Measurements from ENCODE around the gene CCDC159.
"Not testable (repeated sequence)": the region's sequence is repeated elsewhere in the genome, so short reads cannot be mapped to it uniquely, and the experiment has no call there.

Gene CCDC159

DNA sequence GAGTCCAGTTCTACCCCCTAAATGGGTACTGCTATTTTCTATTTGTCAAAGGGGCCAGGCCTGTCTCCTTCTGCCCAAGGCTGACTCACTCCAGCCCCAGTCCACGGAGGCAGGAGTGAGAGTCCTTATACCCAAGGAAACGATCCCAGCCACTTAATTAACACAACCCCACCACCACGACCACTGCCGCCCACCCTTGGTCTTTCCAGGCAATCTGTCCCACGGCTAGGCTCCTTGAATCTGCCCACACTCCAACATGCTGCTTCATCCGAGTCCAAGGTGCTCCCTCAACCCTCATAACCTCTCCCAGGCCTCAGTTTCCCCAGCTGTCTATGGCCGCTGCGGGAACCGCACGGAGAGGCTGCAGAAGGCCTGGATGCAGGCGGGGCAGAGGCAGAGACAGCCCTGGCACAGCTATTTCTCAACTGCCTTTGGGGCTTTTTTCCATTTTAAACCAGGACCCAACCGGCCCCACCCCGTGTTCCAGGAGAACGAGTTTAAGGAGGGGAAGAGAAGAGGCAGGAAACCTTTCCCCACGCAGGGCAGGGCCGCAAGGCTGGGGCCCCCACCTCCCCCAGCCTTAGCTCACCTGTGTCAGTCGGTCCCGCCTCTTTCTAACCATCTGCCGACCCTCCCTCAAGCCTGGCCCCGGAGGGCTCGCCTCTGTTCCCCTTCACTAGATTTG lies 7.6 kb upstream of the CCDC159 start:
- no peak for DNase-seq

DNA sequence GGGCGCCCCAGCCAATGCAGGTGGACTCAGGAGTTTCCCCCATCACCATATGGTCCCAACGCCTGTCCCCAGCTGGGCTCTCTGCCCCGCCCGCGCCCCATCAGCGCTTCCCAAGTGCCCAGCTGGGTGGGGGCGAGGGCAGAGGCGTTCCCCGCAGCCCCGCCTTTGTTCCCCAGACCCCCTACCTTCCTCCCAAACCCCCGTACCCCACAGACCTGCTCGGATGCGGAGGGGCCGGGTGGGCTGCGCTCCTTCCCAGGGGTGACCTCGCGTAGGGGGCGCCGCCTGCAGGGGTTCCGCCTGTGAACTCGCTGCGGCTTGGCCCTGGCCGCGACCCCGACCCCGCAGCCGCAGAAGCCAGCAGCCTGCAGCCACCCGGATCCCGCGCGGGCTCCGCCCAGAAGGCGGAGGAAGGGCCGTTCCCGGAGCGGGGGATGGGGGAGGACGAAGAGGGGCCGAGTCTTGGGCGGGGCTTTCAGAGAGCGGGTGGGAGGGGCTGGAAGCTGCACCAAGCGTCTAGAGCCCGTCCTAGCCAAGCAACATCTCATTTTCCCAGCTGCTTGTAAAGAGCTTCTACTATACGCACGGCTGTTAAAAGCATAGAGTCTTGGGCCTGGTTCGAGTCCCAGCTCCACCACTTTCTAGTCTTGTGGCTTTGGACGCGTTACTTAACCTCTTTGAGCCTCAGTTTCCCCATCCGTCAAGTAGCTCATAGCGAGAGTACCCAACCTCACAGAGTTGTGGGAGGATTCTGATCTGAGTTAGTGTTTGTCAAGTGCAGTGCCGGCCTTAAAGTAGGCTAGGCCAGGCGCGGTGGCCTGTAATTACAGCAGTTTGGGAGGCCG lies 6.8 kb upstream of the CCDC159 start, which contains the start of gene RAB3D:
Gene RAB3D, minus strand, starts transcription at position 404 of the 845 bp plus-strand sequence. CDS start 2,258 bp downstream, outside the sequence.
- DNase-seq: peak; percentile 92

DNA sequence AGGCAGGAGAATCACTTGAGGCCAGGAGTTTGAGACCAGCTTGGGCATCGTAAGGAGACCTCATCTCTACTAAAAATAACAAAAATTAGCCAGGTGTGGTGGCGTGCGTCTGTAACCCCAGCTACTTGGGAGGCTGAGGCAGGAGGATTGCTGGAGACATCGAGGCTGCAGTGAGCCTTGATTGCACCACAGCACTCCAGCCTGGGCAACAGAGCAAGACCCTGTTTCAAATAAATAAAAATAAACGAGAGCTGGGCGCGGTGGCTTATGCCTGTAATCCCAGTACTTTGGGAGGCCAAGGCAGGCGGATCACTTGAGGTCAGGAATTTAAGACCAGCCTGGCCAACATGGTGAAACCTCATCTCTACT lies 6.2 kb upstream of the CCDC159 start:
- not testable (repeated sequence) for DNase-seq

DNA sequence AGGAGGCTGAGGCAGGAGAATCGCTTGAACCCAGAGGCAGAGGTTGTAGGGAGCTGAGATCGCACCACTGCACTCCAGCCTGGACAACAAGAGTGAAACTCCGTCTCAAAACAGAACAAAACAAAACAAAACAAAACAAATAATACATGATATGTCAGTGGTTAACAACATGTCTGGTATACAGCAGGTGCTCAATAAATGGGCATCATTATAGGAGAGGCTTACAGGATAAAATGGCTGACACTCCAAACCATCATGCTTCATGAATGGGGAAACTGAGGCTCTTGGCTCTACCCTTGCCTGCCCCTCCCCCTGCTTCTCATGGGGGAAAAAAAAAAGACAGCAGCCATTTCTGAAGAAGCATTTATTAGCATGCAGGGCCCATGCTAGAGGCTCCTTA lies 3.9 kb upstream of the CCDC159 start:
- no peak for DNase-seq

DNA sequence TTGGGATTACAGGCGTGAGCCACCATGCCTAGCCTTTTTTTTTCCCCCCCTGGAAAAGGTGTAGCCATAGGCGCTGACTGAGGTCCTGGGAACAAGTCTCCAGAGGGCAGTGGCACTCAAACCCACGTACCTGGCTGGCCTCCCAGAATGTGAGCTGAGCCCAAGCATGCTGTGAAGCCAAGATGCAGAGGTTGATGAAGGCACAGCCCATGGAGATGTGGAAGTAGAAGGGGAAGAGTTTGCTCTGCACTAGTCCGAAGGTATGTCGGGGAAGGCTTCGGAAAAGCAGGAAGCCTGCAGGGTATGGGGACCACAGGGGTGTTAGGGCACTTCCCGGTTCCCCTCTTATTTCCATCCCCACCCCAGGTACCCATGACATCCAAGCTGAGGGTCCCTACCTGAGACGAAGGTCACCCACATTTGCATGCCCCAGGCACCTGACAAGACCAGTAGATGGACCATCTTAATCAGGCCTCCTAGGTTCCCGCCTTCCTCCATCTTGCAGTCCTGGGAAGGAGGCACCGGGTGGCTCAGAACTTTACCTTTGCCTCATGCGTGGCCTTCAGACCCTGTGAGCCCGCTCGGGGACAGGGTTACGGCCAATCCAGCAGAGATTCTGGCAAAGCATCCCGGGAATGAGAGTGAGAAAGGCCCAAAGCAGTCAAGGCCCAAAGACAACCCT lies 1.1 kb upstream of the CCDC159 start:
- DNase-seq: no peak

DNA sequence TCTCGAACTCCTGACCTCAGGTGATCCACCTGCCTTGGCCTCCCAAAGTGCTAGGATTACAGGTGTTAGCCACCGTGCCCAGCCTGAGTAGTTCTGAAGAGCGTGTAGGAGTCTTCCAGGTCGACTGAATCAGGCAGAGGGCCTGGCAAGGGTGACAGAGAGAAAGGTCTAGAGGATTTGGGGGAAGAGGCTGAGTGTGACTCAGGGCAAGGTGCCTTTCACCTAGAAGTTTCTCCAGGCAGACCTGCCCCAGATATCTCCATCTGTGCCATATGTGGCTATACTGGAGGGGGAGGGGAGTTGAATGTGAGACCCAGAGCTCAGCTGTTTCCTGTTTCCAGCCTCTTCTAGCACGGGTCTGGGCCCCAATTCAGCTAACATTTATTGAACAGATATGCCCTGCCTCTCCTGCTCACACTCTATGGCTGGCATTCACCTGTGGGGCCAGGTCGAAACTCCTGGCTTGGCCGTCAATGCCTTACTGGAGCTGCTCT lies 1.3 kb downstream of the CCDC159 start:
- no peak for DNase-seq

DNA sequence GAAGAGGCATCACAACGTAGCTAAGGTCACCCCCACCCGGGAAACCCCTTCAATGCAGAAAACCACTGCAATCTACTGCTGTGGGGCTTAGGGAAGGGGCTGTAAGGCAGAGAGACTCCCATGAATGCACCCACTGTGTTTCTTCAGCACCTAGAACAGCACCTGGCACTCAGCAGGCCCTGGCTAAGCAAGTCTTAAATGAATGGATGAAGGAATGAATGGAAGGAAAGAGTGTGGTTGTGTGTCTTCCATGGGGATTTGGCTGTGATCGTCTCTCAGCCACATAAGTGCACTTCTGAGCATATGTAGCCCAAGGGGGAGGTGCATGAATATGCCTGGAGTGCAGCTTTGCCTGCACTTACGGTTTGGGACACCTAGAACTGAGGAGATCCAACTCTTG lies 2.9 kb downstream of the CCDC159 start:
- no peak for DNase-seq

DNA sequence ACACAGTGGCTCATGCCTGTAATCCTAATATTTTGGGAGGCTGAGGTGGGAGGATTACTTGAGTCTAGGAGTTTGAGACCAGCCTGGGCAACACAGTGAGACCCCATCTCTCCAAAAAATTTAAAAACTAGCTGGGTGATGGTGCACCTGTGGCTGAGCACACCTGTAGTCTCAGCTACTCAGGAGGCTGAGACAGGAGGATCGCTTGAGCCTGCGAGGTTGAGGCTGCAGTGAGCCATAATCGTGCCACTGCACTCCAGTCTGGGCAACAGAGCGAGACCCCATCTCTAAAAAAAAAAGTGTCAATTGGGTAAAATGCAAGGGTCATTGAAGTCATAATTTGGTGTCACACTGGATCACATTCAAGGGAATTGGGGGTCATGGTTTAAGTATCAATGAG lies 7.8 kb downstream of the CCDC159 start:
- not testable (repeated sequence) for DNase-seq

DNA sequence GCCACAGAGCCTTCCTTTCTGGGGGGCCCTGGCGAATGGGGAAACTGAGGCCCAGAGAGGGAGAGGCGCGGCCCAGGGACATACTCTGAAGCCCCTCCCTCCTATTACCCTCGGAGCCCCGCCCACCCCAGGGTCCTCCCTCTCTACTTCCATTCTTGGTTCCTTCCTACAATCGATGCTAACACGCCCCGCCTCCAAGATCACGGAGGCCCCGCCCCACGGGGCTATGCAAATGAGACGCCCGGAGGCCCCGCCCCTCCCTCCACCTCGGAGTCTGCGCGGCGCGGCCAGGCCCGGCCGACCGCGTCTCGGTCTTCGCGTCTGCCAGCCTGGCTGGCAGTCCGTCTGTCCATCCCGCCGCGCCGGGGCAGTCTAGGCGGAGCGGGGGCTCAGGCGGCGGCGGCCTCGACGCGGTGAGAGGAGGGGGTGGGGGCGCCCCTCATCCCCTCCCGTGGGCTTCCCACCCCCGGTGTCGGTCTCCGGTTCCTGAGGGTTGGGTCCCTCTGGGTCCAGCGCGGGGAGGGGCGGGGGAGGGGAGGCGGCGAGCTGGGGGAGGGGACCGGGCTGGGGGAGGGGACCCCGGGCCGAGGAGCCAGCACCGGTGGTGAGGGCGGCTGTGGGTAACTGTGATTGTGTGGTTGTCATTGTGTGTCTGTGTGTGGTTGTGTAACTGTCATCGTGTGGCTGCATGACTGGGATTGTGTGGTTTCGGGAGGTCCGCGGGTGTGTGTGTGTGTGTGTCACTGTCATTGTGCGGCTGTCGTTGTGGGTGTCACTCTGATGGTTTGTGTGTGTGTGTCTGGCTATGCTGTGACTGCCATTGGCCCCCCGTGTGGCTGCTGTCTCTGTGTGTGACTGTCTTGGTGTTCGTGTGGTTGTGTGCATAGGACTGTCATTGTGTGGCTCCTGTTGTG lies 9.1 kb downstream of the CCDC159 start, which contains the start of gene PLPPR2:
Gene PLPPR2, plus strand, starts transcription at position 273 of the 914 bp plus-strand sequence. CDS start 2,242 bp downstream, outside the sequence.
- peak; percentile 93 for DNase-seq

DNA sequence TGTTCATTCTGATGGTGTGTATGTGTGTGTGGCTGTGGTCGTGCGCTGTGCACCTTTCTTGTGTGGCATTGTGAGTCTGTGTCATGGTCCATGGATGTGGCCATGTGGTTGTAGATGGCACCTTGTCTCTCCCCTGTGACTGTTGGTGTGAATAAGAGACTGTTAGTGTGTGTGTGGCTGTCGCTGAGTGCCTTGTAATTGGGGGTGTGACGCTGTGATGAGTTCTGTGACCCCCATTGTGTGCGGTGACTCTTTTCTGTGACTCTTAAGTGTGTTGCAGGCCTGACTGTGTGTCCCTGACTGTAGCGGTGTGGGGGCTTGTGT lies 9.7 kb downstream of the CCDC159 start:
- no peak for DNase-seq

DNA sequence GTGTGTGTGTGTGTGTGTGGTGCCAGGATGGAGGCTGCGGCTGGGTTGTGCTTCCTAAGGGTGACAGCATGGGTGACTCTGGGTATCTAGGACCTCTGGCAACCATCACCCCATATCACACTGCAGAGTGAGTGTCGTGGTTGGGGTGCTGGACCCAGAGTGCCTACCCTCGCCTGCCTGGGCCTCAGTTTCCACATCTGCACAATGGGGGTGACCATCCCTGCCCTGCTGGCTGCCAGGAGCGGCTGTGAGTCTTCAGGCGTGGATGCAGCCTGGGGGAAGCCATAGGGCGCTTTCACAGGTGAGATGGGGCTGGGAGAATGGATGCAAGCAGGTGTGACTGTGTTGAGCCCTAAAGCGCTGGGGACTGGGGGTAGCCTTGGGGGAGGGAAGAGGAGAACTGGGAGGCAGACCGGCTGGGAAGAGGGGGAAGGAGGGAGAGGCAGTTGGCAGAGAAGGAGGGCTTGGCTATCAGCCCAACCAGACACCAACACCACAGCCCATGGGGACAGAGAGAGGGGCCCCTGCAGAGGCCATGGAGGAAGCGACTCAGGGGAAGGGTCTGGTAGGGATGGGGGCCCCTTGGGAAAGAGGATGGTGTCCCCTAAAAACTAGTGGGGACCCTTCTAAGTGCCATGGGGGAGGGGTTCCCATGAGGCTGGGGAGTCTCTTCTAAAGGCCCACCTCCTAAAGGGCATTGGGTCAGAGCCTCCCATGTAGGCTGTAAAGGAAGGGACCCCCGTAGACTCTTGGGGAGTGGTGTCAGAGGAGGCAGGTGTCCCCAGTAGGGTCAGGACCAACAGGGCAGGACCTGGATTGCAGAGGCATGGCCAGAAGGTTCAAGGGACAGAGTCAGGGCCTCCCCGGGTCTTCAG lies 10.6 kb downstream of the CCDC159 start:
- DNase-seq: no peak

DNA sequence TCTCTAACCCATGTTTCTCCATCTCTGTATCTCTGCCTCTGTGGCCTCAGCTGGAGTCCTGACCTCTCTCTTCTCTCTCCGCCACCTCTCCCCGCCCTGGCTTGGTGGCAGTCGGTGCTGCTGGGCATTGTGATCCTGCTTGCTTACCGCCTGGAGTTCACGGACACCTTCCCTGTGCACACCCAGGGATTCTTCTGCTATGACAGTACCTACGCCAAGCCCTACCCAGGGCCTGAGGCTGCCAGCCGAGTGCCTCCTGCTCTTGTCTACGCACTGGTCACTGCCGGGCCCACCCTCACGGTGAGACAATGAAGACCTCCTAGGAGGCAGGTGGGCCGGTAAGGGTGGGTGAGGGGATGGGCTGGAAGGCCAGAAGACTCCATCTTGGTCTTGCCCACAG lies 13.1 kb downstream of the CCDC159 start:
- no peak for DNase-seq

DNA sequence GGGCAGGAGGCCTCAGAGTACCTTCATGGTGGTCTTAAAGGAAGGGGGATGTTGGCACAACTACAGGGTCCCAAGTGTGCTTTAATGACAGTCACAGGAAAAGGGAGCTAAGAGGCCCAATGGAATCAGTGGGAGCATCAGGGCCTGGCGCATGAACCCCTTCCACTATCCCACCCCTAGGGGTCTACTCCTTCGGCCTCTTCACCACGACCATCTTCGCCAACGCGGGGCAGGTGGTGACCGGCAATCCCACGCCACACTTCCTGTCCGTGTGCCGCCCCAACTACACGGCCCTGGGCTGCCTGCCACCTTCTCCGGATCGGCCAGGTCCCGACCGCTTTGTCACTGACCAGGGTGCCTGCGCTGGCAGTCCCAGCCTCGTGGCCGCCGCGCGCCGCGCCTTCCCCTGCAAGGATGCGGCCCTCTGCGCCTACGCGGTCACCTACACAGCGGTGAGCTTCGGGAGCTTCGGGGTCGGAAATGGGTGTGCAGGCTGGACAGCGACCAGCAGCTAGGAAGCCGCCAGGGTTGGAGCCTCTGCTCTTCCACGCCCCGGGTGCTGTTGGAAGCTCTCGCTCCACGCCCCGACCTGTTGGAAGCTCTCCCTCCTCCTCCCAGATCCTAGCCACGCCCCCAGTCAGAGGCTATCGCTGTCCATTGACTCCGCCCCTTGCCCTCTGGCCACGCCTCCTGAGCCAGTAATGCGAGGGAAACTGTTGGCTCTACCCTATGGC lies 14.9 kb downstream of the CCDC159 start:
- DNase-seq: peak; percentile 62

DNA sequence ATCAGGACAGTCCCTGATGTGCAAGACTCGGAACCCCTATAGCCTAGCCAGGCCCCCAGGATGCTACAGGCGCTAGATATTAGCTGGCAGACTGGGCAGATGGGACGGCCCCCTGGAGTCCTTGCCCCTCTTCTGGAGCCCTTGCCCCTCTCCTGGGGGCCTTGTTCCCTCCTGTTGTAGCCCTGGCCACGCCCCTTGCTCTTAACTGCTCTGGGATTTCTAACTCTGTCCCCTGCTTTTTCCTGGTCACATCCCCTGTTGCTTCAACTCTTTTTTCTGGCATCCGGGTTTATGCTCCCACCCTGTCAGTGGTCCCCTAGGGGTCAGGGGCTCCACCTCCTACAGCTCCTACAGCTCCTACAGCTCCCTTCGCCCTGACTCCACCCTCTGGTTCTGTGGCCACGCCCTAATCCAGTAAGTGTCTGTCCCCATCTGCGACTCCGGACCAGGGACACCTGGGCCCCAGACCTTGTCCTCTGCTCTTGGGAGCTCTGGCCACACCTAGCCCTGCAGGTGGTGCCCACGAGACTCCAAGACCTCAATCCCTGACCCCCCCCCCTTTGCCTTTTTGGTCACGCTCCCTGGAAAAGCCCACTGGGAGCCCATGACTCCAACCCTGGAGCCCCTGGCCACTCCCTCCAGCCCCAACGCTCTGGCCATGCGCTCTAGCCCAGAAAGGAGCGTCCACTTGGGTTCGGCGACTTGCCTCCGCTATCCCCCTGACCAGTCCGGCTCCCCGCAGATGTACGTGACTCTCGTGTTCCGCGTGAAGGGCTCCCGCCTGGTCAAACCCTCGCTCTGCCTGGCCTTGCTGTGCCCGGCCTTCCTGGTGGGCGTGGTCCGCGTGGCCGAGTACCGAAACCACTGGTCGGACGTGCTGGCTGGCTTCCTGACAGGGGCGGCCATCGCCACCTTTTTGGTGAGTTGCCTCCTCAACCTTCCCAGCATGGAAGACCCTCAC lies 15.7 kb downstream of the CCDC159 start:
- no peak for DNase-seq

DNA sequence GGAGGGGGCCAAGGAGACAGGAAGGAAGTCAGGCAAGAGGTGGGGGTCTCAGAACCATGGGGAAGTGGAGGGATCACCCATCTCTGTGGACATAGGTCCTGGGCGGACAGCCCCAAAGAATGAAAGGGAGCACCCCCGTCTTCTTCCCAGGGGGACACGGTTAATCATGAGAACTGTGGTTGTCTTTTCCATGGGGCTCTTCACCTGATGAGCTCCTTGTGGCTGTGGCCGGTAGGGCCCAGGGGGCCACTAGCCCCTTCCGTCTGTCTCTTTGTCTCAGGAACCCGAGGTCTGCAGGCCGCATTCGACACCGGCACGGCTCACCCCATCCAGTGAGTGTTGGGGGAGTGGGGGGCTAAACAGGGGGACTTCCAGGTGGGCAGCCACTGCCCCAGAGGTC lies 17.6 kb downstream of the CCDC159 start:
- DNase-seq: no peak

DNA sequence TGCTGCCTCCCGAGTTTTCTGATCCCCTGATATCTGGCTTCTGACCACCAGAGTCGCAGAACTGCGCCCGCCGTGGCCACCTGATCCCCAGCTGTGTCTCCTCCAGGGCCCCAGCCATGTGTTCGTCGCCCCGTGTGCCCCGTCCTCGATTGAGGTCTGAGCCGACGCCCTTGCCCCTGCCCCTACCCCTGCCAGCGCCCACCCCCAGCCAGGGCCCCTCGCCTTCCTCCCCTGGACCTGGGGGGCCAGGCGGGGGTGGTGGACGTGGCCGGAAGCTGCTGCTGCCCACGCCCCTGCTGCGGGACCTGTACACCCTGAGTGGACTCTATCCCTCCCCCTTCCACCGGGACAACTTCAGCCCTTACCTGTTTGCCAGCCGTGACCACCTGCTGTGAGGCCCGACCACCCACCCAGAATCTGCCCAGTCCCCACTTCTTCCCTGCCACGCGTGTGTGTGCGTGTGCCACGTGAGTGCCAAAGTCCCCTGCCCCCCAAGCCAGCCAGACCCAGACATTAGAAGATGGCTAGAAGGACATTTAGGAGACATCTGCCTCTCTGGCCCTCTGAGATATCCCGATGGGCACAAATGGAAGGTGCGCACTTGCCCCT lies 18.1 kb downstream of the CCDC159 start:
- DNase-seq: no peak

DNA sequence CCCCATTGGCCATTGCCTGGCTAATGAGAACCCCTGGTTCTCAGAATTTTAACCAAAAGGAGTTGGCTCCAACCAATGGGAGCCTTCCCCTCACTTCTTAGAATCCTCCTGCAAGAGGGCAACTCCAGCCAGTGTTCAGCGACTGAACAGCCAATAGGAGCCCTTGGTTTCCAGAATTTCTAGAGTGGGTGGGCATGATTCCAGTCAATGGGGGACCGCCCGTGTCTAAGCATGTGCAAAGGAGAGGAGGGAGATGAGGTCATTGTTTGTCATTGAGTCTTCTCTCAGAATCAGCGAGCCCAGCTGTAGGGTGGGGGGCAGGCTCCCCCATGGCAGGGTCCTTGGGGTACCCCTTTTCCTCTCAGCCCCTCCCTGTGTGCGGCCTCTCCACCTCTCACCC lies 18.6 kb downstream of the CCDC159 start:
- DNase-seq: no peak

DNA sequence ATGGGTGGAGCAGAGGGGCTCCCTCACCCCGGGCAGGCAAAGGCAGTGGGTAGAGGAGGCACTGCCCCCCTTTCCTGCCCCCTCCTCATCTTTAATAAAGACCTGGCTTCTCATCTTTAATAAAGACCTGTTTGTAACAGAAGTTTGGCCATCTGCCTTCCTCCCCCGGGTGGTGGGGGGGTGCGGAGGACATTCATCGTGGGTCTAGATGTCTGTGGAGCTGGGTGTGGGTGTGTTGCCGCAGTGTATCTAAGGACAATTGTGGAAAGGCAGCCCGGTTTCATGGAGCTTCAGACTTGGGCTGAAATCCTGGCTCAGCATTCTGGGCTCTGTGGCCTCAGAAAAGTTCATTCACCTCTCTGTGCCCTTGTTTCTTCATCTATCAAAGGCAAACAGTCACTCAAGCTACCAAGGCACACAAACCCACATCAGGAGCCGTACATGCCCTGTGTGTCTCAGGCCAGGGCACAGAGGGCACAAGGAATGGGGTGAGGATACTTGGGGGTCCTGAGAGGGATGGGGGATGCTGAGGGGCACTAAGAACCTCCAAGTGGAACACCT lies 19.3 kb downstream of the CCDC159 start:
- no peak for DNase-seq

DNA sequence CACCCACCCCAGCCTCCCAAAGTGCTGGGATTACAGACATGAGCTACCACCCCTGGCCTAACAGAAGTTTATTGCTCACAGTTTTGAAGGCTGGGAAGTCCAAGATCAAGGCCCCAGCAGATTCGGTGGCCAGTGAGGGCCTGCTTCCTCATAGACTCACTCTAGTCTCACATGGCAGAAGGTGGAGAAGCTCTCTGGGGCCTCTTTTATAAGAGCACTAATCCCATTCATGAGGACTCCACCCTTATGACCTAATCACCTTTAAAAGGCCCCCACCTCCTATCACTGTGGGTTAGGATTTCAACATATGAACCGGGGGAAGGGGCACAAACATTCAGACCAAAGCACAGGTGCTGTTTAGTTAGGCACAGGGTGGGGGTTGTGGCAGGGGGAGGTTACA lies 21.2 kb downstream of the CCDC159 start:
- DNase-seq: no peak
